ENCODE data around the gene MYPOP.

Gene MYPOP

GRCh38 chr19:45862564-45863334 lies 39.7 kb downstream of the MYPOP start, which contains the start of gene SYMPK:
Gene SYMPK (minus strand): TSS chr19:45863147. CDS start chr19:45854495, 8,652 bp downstream.
- DNase-seq = peak; percentile 93

- DNase-seq = no peak
These were observed 40.2 kb downstream of the MYPOP start for GRCh38 chr19:45862271-45862563.

DNA sequence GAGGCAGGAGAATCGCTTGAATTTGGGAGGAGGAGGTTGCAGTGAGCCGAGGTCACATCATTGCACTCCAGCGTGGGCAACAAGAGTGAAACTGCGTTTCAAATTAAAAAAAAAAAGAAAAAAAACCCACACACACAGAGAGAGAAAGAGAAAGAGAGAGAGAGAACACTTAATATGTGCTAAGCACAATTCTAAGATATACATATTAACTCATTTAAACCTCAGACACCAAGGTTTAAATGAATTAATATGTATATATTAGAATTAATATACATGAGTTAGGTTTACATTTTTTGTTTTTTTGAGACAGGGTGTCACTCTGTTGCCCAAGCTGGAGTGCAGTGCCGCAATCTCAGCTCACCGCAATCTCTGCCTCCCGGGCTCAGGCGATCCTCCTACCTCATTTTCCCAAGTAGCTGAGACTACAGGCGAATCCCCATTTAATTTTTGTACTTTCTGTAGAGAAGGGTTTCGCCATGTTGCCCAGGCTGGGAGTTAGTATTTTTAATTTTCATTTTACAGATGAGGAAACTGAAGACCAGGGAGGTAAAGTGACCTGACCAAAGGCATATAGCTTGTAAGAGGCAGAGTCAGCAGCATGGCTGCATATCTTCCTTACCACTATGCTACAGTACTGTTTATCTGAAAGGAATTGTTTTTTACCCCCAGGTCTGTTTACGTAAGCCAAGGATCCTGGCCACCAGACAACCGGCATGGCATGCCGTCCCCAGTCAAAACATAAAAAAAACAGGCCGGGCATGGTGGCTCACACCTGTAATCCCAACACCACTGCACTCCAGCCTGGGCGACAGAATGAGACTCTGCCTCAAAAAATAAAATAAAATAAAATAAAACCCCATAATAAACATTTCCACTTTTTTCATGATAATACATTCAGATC lies 41.8 kb downstream of the MYPOP start:
- DNase-seq = no peak

DNA sequence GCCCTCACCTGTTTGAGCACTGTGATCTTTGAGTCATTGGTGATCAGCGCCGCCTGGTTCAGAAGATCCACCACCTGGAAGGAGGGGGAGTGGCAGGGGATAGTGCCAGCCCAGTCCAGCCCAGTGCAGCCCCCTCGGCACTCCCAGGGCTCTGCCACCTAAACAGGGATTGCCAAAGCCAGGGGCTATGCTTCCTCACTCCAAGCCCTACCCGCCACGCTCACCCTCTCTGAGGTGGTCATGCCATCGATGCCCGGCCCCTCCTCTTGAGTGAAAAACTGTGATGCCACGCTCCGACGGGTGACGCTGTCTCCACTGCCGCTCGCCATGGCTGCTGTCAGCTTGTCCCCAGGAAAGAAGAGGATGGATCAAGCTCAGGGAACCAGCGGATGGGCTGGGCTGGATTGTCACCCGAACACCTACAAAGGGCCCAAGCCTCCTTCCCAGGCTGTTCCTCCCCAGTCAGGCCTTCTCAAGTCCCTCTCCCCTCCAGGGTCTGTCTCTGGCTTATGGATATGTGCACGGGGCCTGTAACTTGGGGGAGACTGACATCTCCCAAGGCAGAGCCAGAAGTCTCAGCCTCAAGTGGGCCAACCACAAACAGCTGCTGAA lies 48.1 kb downstream of the MYPOP start:
- DNase-seq = no peak

DNA sequence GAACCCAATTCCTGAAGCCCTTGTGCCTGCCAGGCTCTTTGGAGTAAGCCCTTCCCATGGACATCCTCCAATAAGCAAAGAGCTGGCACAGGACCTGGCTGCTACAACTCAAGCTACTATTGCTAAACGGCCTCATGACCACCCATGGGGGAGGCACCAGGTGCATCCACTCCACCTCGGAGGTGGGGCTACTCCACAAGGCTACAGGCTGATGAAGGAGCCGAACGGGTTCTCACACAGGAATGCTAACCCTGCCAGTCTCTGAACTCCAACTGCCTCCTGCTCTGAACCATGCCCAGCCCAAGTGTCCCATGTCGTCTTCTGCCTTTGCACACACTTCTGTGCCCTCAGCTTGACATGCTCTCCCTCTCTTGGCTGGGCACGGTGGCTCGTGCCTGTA lies 49.4 kb downstream of the MYPOP start:
- no peak for DNase-seq

DNA sequence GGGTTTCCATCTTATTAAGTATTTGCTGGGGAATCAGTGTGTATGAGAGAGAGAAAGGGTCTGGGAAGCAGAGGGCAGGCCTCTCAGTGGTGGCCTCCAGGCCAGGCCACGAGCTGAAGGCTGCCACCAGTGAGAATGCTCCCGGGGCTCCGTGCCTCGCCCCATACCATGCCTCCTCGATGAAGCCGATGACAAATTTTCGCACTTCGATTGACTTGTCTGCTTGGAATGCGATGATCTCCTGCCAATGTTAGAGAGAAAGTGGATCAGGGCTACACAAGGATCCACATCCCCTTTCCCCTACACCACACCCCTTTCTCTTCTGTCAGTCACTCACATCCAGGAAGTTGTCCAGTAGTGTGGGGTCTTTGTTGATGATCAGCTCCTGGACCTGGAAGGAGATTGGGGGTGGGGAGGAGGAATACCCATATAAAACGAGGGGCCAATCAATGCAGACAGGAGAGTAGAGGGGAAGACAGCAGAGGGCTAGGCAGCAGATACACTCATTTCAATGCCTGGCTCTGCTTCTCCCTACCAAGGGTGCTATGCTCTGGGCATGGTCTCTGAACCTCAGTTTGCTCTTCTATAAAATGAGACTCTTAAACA lies 50.2 kb downstream of the MYPOP start:
- DNase-seq = no peak

- no peak for DNase-seq
These were observed 53.5 kb downstream of the MYPOP start for GRCh38 chr19:45848922-45849321.

DNA sequence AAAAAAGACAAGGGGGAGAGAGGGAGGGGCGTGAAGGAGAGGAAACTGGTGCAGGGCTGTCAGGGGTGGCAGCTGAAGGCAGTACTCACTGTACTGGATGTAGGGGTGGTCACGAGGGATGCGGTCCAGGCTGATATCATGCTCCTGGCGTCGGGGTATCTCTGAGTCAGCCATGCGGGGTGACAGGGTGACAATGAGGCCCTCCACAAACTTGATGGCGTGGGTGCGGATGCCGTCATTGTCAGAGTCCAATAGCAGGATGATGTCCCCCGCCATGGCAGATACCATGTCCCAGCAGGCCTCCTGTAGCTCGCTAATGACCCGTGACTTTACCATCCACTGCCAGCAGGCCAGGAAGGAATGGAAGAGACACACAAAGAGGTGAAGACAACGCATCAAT lies 54.8 kb downstream of the MYPOP start:
- no peak for DNase-seq

DNA sequence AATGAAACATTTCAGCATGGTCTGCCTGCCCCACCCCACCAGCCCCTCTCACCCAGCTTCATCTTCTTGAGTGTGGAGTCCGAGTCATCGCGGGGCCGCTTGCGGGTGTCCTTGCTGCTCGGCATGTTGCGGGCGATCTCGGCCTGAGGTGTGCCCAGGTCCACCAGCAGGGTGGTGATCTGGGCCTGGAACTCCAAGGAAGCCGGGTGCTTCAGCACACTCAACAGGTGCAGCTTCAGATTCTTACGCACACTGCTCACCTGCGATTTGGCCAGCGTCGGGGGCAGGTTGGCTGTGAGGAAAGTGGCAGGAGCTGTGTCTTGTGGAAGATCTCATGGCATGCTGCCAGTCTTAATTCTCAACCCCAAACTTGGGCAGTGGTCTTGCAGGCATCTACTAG lies 60.2 kb downstream of the MYPOP start:
- DNase-seq = no peak
